ENCODE results near the gene NRAP.
A peak's percentile ranks its signal among the peaks of the same experiment; 100 is the strongest.

Gene NRAP

DNA sequence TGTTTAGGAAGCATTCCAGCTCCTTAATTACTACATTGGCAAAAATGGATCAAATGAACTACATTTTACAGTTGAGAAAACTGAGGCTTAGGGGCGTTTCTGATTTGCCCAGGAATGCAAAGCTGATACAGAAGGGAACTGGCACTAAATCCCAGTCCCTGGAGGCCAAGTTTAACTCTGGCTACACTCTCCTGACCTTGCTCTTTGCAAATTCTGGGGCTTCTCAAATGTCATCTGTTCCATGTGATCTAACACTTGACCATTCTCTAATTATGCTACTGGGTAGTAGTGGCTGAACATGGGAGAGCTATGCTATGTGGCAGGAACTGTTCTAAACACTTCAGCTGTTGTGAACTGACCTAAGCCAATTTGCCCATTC, 122.3 kb downstream of the NRAP start:
- no peak overlapping the region for H3K27ac ChIP-seq
- no peaks in the 10 kb centered on the region for H3K27me3 ChIP-seq (replicated peaks)
- in situ Hi-C loops (cut with HindIII; ENCODE audit: low pct_ligation_motif_present, low sequenced_read_pairs): no loop called here
- H3K36me3 ChIP-seq (replicated peaks): no peaks in the 10 kb centered on the region
- H3K4me3 ChIP-seq (ENCODE audit: low read depth, low read length): no peak overlapping the region
- TF ChIP-seq, protein P1, sequence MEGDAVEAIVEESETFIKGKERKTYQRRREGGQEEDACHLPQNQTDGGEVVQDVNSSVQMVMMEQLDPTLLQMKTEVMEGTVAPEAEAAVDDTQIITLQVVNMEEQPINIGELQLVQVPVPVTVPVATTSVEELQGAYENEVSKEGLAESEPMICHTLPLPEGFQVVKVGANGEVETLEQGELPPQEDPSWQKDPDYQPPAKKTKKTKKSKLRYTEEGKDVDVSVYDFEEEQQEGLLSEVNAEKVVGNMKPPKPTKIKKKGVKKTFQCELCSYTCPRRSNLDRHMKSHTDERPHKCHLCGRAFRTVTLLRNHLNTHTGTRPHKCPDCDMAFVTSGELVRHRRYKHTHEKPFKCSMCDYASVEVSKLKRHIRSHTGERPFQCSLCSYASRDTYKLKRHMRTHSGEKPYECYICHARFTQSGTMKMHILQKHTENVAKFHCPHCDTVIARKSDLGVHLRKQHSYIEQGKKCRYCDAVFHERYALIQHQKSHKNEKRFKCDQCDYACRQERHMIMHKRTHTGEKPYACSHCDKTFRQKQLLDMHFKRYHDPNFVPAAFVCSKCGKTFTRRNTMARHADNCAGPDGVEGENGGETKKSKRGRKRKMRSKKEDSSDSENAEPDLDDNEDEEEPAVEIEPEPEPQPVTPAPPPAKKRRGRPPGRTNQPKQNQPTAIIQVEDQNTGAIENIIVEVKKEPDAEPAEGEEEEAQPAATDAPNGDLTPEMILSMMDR (IDR thresholded peaks at IDR 0.05; ENCODE audit: low read depth, low read length, missing control alignments): no peak
- no peak for DNase-seq

DNA sequence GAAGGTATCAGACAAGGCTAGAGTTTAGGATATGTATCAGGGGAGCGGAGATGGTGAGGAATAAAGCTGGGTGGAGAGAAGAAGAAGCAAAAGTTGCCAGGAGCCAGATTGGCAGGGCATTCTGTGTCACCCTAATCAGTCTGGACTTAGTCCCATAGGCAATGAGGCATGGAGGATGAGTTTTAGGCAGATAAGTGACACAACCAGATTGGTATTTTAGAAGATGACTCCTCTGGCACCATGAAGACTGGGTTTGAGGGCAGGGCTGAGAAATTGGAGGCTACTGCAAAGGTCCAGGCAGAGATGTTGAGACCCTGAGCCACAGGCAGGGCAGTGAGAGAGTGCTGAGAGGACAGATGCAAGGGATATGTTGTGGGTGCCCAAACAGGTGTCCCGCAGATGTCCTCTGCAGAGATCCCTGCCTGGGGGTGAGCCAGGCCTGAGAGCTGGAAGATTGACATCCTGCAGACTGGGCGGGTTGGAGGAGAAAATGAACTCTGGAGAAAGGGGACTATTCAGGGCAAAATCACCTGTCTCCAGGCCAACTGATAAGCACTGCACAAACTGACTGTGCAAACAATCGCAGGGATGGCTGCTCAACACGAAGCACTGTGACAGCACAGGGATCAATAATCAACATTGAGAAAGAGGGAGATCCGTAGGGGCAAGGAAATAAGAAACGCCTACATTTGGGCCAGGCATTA, 122.8 kb downstream of the NRAP start:
- in situ Hi-C loops (cut with HindIII; ENCODE audit: low pct_ligation_motif_present, low sequenced_read_pairs): no loop called here
- TF ChIP-seq, protein P1 (IDR thresholded peaks at IDR 0.05; ENCODE audit: low read depth, low read length, missing control alignments): no peak
- no peak for DNase-seq
- Histone ChIP-seq H3K27ac (no peak overlapping the region), H3K4me3 (ENCODE audit: low read depth, low read length) (no peak overlapping the region), H3K27me3 (replicated peaks) (no peaks in the 10 kb centered on the region), H3K36me3 (replicated peaks) (no peaks in the 10 kb centered on the region)

DNA sequence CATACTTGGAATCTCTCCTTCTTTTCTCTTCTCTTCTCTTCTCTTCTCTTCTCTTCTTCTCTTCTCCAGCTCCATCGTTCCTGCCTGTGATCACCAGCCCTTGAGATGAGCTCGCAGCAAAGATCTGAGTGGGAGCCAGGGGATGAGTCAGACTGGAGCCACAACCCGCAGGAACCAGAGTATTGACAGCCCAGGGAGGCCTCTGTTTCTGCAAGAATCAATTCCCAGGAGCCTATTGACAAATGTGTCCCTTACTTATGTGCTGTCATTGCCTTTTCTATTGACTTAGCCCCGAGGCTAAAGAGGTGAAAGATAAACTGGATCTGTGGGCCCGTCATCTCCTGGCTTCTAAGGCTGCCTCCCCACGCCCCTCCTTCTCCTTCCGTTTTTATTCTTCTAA, 124.1 kb downstream of the NRAP start:
- H3K27me3 ChIP-seq (replicated peaks): no peaks in the 10 kb centered on the region
- no peak overlapping the region for H3K27ac ChIP-seq
- in situ Hi-C loops (cut with HindIII; ENCODE audit: low pct_ligation_motif_present, low sequenced_read_pairs): no loop called here
- H3K36me3 ChIP-seq (replicated peaks): no peaks in the 10 kb centered on the region
- no peak overlapping the region for H3K4me3 ChIP-seq (ENCODE audit: low read depth, low read length)
- TF ChIP-seq, protein P1 (IDR thresholded peaks at IDR 0.05; ENCODE audit: low read depth, low read length, missing control alignments): no peak
- DNase-seq: peak; percentile 58

Measured in brain microvascular endothelial cell (primary cell).